ENCODE data around the gene MC1R.

DNA sequence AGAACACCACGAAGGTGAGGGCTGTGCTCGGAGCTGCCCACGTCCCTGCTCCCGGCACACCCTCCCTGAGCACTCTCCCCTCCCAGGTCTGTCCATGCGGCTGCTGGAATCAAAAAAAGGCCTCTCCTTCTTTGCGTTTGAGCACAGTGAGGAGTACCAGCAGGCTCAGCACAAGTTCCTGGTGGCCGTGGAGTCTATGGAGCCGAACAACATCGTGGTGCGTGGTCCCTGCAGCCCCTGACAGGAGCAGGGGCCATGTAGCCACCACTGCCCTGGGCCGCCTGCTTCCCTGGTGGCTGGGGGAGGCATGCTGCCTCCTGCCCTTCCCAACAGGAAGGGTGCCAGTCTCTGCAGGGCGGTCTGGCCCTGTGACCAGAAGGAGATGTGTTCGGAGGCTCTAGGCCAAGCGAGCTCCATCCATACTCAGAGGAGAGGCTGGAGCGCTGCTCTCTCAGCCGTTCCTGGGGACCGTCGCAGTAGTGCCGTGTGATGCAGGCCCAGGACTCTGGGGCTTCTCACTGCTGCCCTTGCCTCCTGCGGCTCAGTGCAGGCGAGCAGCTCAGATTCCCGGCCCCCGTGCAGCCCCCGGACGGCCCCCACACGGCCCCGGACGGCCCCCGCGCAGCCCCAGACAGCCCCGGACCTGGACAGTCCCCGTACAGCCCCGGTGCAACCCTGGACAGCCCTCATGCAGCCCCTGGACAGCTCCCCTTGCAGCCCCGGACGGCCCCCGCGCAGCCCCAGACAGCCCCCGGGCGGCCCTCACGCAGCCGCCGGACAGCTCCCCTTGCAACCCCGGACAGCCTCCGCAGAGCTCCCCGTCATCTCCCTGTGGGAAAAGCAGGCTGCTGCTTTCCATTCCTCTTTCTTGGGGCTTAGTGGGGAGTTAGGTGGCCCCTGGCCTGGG is 24.8 kb upstream of the MC1R start:
- TF ChIP-seq POLR2A (IDR thresholded peaks at IDR 0.05; ENCODE audit: low read depth) (no peak), POLR2AphosphoS5 (IDR thresholded peaks at IDR 0.05) (no peak), EP300 (IDR thresholded peaks at IDR 0.05) (no peak)
- TF ChIP-seq, protein P1, sequence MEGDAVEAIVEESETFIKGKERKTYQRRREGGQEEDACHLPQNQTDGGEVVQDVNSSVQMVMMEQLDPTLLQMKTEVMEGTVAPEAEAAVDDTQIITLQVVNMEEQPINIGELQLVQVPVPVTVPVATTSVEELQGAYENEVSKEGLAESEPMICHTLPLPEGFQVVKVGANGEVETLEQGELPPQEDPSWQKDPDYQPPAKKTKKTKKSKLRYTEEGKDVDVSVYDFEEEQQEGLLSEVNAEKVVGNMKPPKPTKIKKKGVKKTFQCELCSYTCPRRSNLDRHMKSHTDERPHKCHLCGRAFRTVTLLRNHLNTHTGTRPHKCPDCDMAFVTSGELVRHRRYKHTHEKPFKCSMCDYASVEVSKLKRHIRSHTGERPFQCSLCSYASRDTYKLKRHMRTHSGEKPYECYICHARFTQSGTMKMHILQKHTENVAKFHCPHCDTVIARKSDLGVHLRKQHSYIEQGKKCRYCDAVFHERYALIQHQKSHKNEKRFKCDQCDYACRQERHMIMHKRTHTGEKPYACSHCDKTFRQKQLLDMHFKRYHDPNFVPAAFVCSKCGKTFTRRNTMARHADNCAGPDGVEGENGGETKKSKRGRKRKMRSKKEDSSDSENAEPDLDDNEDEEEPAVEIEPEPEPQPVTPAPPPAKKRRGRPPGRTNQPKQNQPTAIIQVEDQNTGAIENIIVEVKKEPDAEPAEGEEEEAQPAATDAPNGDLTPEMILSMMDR (IDR thresholded peaks at IDR 0.05) = no peak
